ENCODE measurements around the gene BICRAL. TPM values are rescaled to one million over a fixed set of nuclear protein-coding genes. Genes with fewer than 3 reads are reported as not detected.

Gene BICRAL
- total RNA-seq, 1 donor from 2014 or later = 12.0 TPM

GRCh38 chr6:42744351-42744893 is 37.4 kb upstream of the BICRAL start:
- Histone ChIP-seq H3K9me3 (replicated peaks) (no peaks in the 10 kb centered on the region), H3K4me1 (peaks cover 47% of the 10 kb centered on the region), H3K27me3 (ENCODE audit: low read depth) (no peaks in the 10 kb centered on the region), H3K4me3 (peak overlapping the region; percentile 97), H3K27ac (replicated peaks) (peak overlapping the region; percentile 93), H3K36me3 (no peaks in the 10 kb centered on the region)
- intact Hi-C loops (cut with micrococcal nuclease) = no loop called here
- DNase-seq = no peak
- TF ChIP-seq CTCF (IDR thresholded peaks at IDR 0.05; ENCODE audit: borderline replicate concordance) = no peak

- no peak for DNase-seq
- Histone ChIP-seq H3K27ac (replicated peaks) (peak overlapping the region; percentile 93), H3K36me3 (no peaks in the 10 kb centered on the region), H3K9me3 (replicated peaks) (no peaks in the 10 kb centered on the region), H3K4me3 (peak overlapping the region; percentile 97), H3K4me1 (peaks cover 47% of the 10 kb centered on the region), H3K27me3 (ENCODE audit: low read depth) (no peaks in the 10 kb centered on the region)
- intact Hi-C loops (cut with micrococcal nuclease) = no loop called here
- TF ChIP-seq CTCF (IDR thresholded peaks at IDR 0.05; ENCODE audit: borderline replicate concordance) = no peak
Measured at GRCh38 chr6:42745083-42745639, 36.7 kb upstream of the BICRAL start.

GRCh38 chr6:42745640-42746462 is 36.0 kb upstream of the BICRAL start, which contains the start of gene TBCC:
Gene TBCC, minus strand, starts transcription at chr6:42746103. Its CDS starts 30 bp downstream, at chr6:42746073.
- intact Hi-C loops (cut with micrococcal nuclease) = no loop called here
- Histone ChIP-seq H3K4me3 (peak within 1 kb of the TSS; percentile 97), H3K36me3 (no peaks in the 10 kb centered on the region), H3K27me3 (ENCODE audit: low read depth) (no peaks in the 10 kb centered on the region), H3K27ac (replicated peaks) (peak within 1 kb of the TSS; percentile 93), H3K9me3 (replicated peaks) (no peaks in the 10 kb centered on the region), H3K4me1 (peaks cover 47% of the 10 kb centered on the region)
- DNase-seq = peak; percentile 95
- no peak for TF ChIP-seq CTCF (IDR thresholded peaks at IDR 0.05; ENCODE audit: borderline replicate concordance)

- intact Hi-C loops (cut with micrococcal nuclease) = no loop called here
- Histone ChIP-seq H3K4me3 (peak overlapping the region; percentile 97), H3K27me3 (ENCODE audit: low read depth) (no peaks in the 10 kb centered on the region), H3K36me3 (no peaks in the 10 kb centered on the region), H3K4me1 (peaks cover 47% of the 10 kb centered on the region), H3K27ac (replicated peaks) (peak overlapping the region; percentile 89), H3K9me3 (replicated peaks) (no peaks in the 10 kb centered on the region)
- peak; percentile 83 for DNase-seq
- no peak for TF ChIP-seq CTCF (IDR thresholded peaks at IDR 0.05; ENCODE audit: borderline replicate concordance)
Measured at GRCh38 chr6:42746463-42747391, 35.1 kb upstream of the BICRAL start.
